ENCODE measurements around the gene COL17A1.

Gene COL17A1

DNA sequence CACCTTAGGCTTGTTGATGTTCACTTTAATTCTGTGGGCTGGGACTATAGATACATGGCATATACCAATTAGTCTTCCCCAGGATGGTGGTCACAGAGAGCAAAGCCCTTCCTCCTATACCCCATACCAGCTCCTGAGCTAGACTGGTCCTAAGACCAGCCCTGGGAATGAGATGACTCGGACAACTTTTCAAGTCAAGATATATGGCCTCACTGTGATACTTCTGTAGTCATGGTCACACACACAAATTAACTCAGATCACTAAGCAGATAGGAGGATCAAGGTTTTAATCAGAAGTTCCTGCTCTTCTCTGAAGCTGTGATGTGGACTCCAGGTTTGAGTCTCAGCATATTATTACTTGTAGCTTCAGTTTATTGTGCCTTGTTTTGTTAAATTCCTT is 65.7 kb downstream of the COL17A1 start:
- H3K4me1 ChIP-seq (ENCODE audit: control insufficient read depth, insufficient read depth, low read length, unreplicated experiment), result peaks cover 6% of the 10 kb centered on the region
- H2AFZ ChIP-seq (ENCODE audit: low read length, unreplicated experiment), result no peak overlapping the region
- H3K27me3 ChIP-seq (ENCODE audit: insufficient read depth, low read length), result no peaks in the 10 kb centered on the region
- H3K36me3 ChIP-seq (ENCODE audit: insufficient read depth, low read length), result peaks cover 28% of the 10 kb centered on the region
- H3K79me2 ChIP-seq (ENCODE audit: control insufficient read depth, insufficient read depth, low read length, unreplicated experiment), result no peaks in the 10 kb centered on the region
- H3K4me3 ChIP-seq (ENCODE audit: low read depth, low read length), result no peak overlapping the region
- no peak overlapping the region for H3K27ac ChIP-seq (ENCODE audit: low read depth, low read length)

DNA sequence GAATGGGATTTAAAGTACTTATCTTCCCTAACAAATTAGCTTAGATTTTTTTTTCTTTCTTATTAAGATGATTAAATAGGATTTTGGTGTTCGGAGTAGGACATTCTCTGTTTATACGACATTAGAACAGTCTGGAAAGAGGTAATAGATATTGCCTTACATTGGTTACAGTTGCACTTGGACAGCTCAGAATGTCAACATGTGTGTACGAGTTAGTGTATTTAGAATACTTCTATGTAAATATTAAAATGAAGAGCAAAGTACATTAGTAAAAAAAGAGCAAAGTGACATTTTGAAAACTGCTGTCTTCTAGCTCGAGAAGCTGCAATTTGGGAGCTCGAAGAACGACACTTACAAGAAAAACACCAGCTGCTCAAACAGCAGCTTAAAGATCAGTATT is 67.2 kb downstream of the COL17A1 start:
- no peak overlapping the region for H3K4me3 ChIP-seq (ENCODE audit: low read depth, low read length)
- no peaks in the 10 kb centered on the region for H3K79me2 ChIP-seq (ENCODE audit: control insufficient read depth, insufficient read depth, low read length, unreplicated experiment)
- no peak overlapping the region for H3K27ac ChIP-seq (ENCODE audit: low read depth, low read length)
- H3K27me3 ChIP-seq (ENCODE audit: insufficient read depth, low read length), result no peaks in the 10 kb centered on the region
- H3K4me1 ChIP-seq (ENCODE audit: control insufficient read depth, insufficient read depth, low read length, unreplicated experiment), result peaks cover 6% of the 10 kb centered on the region
- peaks cover 24% of the 10 kb centered on the region for H3K36me3 ChIP-seq (ENCODE audit: insufficient read depth, low read length)
- H2AFZ ChIP-seq (ENCODE audit: low read length, unreplicated experiment), result no peak overlapping the region

DNA sequence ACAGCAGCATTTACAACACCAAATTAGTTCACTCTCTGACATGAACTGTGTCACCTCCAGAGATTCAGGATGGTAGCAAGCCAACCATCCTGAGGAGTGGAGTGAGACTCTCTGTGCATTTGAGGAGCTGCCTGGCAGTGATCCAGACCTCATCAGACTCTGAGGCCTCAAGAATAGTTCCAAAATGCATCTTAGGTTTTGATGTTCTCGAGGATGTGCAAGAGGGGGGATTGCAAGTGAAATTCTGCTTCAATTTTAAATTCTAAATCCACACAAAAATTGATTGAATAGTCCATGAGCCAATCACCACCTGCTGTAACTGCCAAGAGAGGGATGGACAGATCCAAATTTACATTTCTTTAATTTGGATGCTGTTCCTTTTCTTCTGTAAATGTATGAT is 69.0 kb downstream of the COL17A1 start:
- Histone ChIP-seq H3K36me3 (ENCODE audit: insufficient read depth, low read length) (peaks cover 31% of the 10 kb centered on the region), H3K4me3 (ENCODE audit: low read depth, low read length) (no peak overlapping the region), H2AFZ (ENCODE audit: low read length, unreplicated experiment) (no peak overlapping the region), H3K79me2 (ENCODE audit: control insufficient read depth, insufficient read depth, low read length, unreplicated experiment) (no peaks in the 10 kb centered on the region), H3K27me3 (ENCODE audit: insufficient read depth, low read length) (no peaks in the 10 kb centered on the region), H3K4me1 (ENCODE audit: control insufficient read depth, insufficient read depth, low read length, unreplicated experiment) (peaks cover 6% of the 10 kb centered on the region), H3K27ac (ENCODE audit: low read depth, low read length) (no peak overlapping the region)

DNA sequence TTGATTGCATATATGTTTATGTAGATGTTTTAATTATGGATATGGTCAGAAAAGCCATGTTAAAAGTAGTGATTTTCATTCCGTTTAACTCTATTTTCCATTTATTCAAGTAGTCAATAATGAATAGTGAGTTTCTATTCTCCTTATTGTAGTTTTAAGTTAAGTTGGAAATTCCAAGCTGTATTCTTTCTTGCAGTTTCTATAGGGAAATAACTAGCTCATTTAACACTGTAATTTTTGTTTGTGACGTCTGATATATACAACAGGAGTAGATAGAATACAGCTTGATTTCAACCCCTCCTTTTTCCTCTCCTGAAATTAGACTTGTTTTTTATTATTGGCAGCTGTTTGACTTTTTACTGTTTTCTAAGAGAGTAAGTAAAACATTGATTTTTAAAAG is 71.5 kb downstream of the COL17A1 start:
- Histone ChIP-seq H3K79me2 (ENCODE audit: control insufficient read depth, insufficient read depth, low read length, unreplicated experiment) (no peaks in the 10 kb centered on the region), H2AFZ (ENCODE audit: low read length, unreplicated experiment) (no peak overlapping the region), H3K27ac (ENCODE audit: low read depth, low read length) (no peak overlapping the region), H3K4me3 (ENCODE audit: low read depth, low read length) (no peak overlapping the region), H3K27me3 (ENCODE audit: insufficient read depth, low read length) (no peaks in the 10 kb centered on the region), H3K4me1 (ENCODE audit: control insufficient read depth, insufficient read depth, low read length, unreplicated experiment) (peaks cover 6% of the 10 kb centered on the region), H3K36me3 (ENCODE audit: insufficient read depth, low read length) (peaks cover 13% of the 10 kb centered on the region; the same call in 1 of the 2 replicates)

DNA sequence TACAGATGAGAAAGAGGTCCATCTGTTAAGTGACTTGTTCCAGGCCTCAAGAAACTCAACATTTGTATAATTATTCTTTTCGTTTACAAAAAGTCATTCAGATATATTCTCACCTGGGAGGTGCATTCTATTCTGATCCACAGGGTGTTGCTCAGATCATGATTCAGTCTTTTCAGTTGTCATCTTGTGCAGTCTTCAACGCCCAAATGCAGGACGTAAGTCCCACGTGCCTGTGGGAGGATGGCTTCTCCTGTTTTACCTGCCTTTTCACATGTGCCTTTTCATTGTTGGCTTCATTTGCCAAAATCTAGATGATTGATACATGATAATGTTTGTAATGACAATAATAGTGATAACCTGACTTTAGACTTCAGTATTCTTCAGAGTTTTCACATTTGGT is 72.2 kb downstream of the COL17A1 start:
- no peaks in the 10 kb centered on the region for H3K79me2 ChIP-seq (ENCODE audit: control insufficient read depth, insufficient read depth, low read length, unreplicated experiment)
- H2AFZ ChIP-seq (ENCODE audit: low read length, unreplicated experiment), result no peak overlapping the region
- H3K27me3 ChIP-seq (ENCODE audit: insufficient read depth, low read length), result no peaks in the 10 kb centered on the region
- H3K27ac ChIP-seq (ENCODE audit: low read depth, low read length), result no peak overlapping the region
- H3K36me3 ChIP-seq (ENCODE audit: insufficient read depth, low read length), result peaks cover 13% of the 10 kb centered on the region; the same call in 1 of the 2 replicates
- H3K4me3 ChIP-seq (ENCODE audit: low read depth, low read length), result no peak overlapping the region
- H3K4me1 ChIP-seq (ENCODE audit: control insufficient read depth, insufficient read depth, low read length, unreplicated experiment), result peaks cover 6% of the 10 kb centered on the region

DNA sequence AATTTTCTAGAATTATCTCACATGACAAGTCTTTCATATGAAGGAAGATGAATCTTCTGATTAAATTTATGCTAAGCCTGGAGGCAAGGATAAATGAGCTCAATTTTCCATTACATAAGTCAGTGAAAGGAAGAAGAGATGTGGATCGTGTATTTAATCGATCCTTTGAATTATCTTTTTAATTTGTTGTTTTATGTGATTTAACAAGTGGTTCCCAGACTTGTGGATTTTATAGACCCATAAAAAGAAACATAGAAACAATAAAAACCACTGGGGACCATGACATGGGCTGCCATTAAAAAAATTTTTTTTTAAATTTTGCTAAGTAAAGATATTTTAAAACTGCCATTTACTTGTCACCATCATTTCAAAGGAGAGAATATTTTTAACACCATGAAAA is 73.8 kb downstream of the COL17A1 start:
- no peak overlapping the region for H3K27ac ChIP-seq (ENCODE audit: low read depth, low read length)
- H3K36me3 ChIP-seq (ENCODE audit: insufficient read depth, low read length), result peaks cover 12% of the 10 kb centered on the region
- no peak overlapping the region for H3K4me3 ChIP-seq (ENCODE audit: low read depth, low read length)
- no peaks in the 10 kb centered on the region for H3K79me2 ChIP-seq (ENCODE audit: control insufficient read depth, insufficient read depth, low read length, unreplicated experiment)
- H3K4me1 ChIP-seq (ENCODE audit: control insufficient read depth, insufficient read depth, low read length, unreplicated experiment), result peaks cover 1% of the 10 kb centered on the region
- no peak overlapping the region for H2AFZ ChIP-seq (ENCODE audit: low read length, unreplicated experiment)
- H3K27me3 ChIP-seq (ENCODE audit: insufficient read depth, low read length), result no peaks in the 10 kb centered on the region

DNA sequence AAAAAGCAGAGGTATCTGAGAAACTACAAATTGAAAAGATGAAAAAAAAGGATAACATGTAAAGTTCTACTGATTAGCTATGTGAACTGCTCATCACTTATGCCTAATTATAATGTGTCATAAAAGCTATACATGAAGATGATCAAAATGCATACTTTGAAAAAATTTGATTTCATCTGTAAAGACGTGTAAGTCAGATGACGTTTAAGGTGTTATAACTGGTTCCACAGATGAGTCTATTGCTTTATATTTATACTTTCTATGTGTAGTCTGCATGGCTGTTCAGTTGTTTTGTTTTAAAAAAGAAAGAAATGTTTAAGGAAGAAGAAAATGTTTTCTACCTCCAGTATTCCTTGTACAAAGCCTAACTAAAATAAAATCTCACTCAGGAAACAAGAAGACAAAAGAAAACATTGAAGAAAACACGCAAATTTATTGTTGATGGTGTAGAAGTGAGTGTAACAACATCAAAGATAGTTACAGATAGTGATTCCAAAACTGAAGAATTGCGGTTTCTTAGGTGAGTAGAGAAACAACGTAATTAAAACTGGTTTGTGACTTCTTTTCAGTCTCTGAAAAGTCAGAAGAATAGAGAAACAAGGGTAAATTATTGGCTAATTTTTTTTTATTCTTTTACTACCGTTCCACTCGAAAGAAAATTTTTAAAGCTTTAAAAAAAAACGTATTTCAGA is 80.4 kb downstream of the COL17A1 start:
- Histone ChIP-seq H3K79me2 (ENCODE audit: control insufficient read depth, insufficient read depth, low read length, unreplicated experiment) (no peaks in the 10 kb centered on the region), H3K27me3 (ENCODE audit: insufficient read depth, low read length) (no peaks in the 10 kb centered on the region), H2AFZ (ENCODE audit: low read length, unreplicated experiment) (no peak overlapping the region), H3K36me3 (ENCODE audit: insufficient read depth, low read length) (peaks cover 21% of the 10 kb centered on the region), H3K27ac (ENCODE audit: low read depth, low read length) (no peak overlapping the region), H3K4me3 (ENCODE audit: low read depth, low read length) (no peak overlapping the region), H3K4me1 (ENCODE audit: control insufficient read depth, insufficient read depth, low read length, unreplicated experiment) (no peaks in the 10 kb centered on the region)

GRCh38 chr10:104002911-104003310 is 82.8 kb downstream of the COL17A1 start:
- Histone ChIP-seq H3K79me2 (ENCODE audit: control insufficient read depth, insufficient read depth, low read length, unreplicated experiment) (no peaks in the 10 kb centered on the region), H3K27me3 (ENCODE audit: insufficient read depth, low read length) (no peaks in the 10 kb centered on the region), H3K4me3 (ENCODE audit: low read depth, low read length) (no peak overlapping the region), H3K27ac (ENCODE audit: low read depth, low read length) (no peak overlapping the region), H3K36me3 (ENCODE audit: insufficient read depth, low read length) (peaks cover 38% of the 10 kb centered on the region), H3K4me1 (ENCODE audit: control insufficient read depth, insufficient read depth, low read length, unreplicated experiment) (no peaks in the 10 kb centered on the region), H2AFZ (ENCODE audit: low read length, unreplicated experiment) (no peak overlapping the region)

GRCh38 chr10:103998805-103999204 is 86.9 kb downstream of the COL17A1 start:
- H3K27me3 ChIP-seq (ENCODE audit: insufficient read depth, low read length), result no peaks in the 10 kb centered on the region
- no peak overlapping the region for H3K4me3 ChIP-seq (ENCODE audit: low read depth, low read length)
- H3K36me3 ChIP-seq (ENCODE audit: insufficient read depth, low read length), result peaks cover 39% of the 10 kb centered on the region
- H3K27ac ChIP-seq (ENCODE audit: low read depth, low read length), result no peak overlapping the region
- H3K79me2 ChIP-seq (ENCODE audit: control insufficient read depth, insufficient read depth, low read length, unreplicated experiment), result no peaks in the 10 kb centered on the region
- no peaks in the 10 kb centered on the region for H3K4me1 ChIP-seq (ENCODE audit: control insufficient read depth, insufficient read depth, low read length, unreplicated experiment)
- H2AFZ ChIP-seq (ENCODE audit: low read length, unreplicated experiment), result no peak overlapping the region

- H3K27ac ChIP-seq (ENCODE audit: low read depth, low read length), result no peak overlapping the region
- H3K79me2 ChIP-seq (ENCODE audit: control insufficient read depth, insufficient read depth, low read length, unreplicated experiment), result peaks cover 5% of the 10 kb centered on the region
- H2AFZ ChIP-seq (ENCODE audit: low read length, unreplicated experiment), result no peak overlapping the region
- peaks cover 29% of the 10 kb centered on the region for H3K36me3 ChIP-seq (ENCODE audit: insufficient read depth, low read length)
- H3K27me3 ChIP-seq (ENCODE audit: insufficient read depth, low read length), result no peaks in the 10 kb centered on the region
- H3K4me1 ChIP-seq (ENCODE audit: control insufficient read depth, insufficient read depth, low read length, unreplicated experiment), result peaks cover 6% of the 10 kb centered on the region
- H3K4me3 ChIP-seq (ENCODE audit: low read depth, low read length), result no peak overlapping the region
Measured at GRCh38 chr10:103995134-103995533, 90.5 kb downstream of the COL17A1 start.

DNA sequence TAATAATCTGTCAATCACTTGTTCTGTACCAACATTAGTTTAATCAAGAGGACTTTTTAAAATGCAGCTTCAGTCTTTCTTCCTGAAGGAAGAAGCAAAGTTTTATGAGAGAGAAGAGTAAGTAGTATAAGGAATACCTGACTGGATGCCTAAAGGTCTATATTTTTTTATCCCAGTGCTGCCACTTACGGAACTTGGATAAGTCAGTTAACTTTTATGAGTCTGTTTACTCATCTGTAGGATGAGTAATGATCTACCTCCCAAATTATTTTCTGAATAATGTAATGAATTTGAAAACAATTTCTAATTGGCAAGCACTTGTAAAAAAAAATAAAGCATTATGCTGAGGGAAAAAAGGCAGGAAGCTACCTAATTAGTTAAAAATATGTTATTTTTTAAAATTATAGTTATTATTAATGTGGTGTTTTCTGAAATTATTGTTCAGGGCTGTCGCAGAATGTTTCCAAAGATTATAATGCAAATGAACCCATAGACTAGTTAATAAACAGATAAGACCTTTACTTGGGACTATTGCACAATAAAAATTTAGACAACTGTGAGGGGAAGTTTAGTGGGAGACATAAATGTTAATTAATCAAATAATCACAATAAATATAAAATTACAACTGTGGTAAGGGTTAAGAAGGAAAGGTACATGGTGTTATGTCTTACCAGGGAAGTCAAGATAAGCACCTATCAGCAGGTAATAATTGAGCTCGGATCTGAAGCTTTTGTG is 94.1 kb downstream of the COL17A1 start:
- H3K36me3 ChIP-seq (ENCODE audit: insufficient read depth, low read length), result peaks cover 8% of the 10 kb centered on the region

More for the DNA sequence above, 94.1 kb downstream of the COL17A1 start:
- Histone ChIP-seq H3K4me3 (ENCODE audit: low read depth, low read length) (no peak overlapping the region), H3K27ac (ENCODE audit: low read depth, low read length) (no peak overlapping the region), H3K27me3 (ENCODE audit: insufficient read depth, low read length) (no peaks in the 10 kb centered on the region), H2AFZ (ENCODE audit: low read length, unreplicated experiment) (no peak overlapping the region), H3K4me1 (ENCODE audit: control insufficient read depth, insufficient read depth, low read length, unreplicated experiment) (peaks cover 11% of the 10 kb centered on the region), H3K79me2 (ENCODE audit: control insufficient read depth, insufficient read depth, low read length, unreplicated experiment) (peaks cover 34% of the 10 kb centered on the region)
